ENCODE results near the gene RILPL1. TPM values are rescaled to one million over a fixed set of nuclear protein-coding genes. Genes with fewer than 3 reads are reported as not detected.
"Not testable (repeated sequence)": the region's sequence is repeated elsewhere in the genome, so short reads cannot be mapped to it uniquely, and the experiment has no call there.

Gene RILPL1
- polyA plus RNA-seq, 1 donor (not counting 4 experiments of a cell fraction or from before 2014, with no cell fraction given), result 17.0 TPM

DNA sequence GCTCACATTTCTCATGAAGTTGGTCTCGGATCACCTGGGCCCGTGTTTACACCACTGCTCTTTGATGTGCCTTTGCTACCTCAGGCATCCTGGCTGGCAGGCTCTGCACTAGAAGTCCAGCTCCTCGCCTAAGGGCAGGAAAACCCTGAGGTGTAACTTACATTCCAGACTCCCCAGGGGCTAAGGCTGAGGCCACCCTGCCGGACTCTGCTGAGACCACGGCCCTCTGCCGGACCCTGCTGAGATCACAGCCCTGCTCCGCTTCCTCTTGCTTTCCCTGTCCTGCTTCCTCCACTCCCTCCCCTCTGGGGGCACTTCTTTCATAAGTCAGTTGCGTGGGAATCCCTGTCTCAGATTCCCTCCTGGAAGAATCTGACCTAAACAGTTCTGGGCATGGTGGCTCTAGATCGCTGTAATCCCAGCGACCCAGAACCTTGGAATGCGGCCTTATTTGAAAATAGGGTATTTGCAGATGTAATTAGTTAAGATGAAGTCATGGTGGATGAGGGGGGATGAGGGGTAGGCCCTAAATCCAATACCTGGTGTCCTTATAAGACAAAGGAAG lies 17.2 kb downstream of the RILPL1 start:
- Histone ChIP-seq H3K9ac (ENCODE audit: control insufficient read depth, extremely low read depth, insufficient read depth, low read length) (no peak overlapping the region), H3K36me3 (ENCODE audit: control insufficient read depth in 2 of 2, extremely low read depth in 1 of 2, insufficient read depth in 2 of 2, low read length in 2 of 2) (peaks cover 18 to 29% of the 10 kb centered on the region in 2 experiments), H3K4me1 (ENCODE audit: control insufficient read depth, extremely low read depth, insufficient read depth, low read length) (peaks cover 25% of the 10 kb centered on the region), H3K9me1 (ENCODE audit: control insufficient read depth, extremely low read depth, insufficient read depth, low read length) (no peaks in the 10 kb centered on the region), H3K27me3 (ENCODE audit: control insufficient read depth, extremely low read depth, insufficient read depth, low read length) (no peaks in the 10 kb centered on the region), H3K79me2 (ENCODE audit: control insufficient read depth, insufficient read depth, low read length) (no peaks in the 10 kb centered on the region), H2AFZ (ENCODE audit: control insufficient read depth, low read length) (no peak overlapping the region), H3K4me3 (ENCODE audit: control insufficient read depth in 2 of 3, extremely low read depth in 1 of 3, insufficient read depth in 2 of 3, low read depth in 1 of 3, low read length in 3 of 3) (no peak overlapping the region), H4K20me1 (ENCODE audit: control insufficient read depth, extremely low read depth, insufficient read depth, low read length) (no peaks in the 10 kb centered on the region), H3K27ac (ENCODE audit: control insufficient read depth, insufficient read depth, low read length) (no peak overlapping the region), H3K9me3 (ENCODE audit: control insufficient read depth, low read depth, low read length) (no peaks in the 10 kb centered on the region), H3K4me2 (ENCODE audit: control insufficient read depth, extremely low read depth, insufficient read depth, low read depth, low read length) (no peak overlapping the region)
- FAIRE-seq (no peak), DNase-seq (ENCODE audit: low read depth, low spot score) (no peak)
- no peak for TF ChIP-seq EZH2 (IDR thresholded peaks at IDR 0.05; ENCODE audit: low read length)
- TF ChIP-seq, protein P1, sequence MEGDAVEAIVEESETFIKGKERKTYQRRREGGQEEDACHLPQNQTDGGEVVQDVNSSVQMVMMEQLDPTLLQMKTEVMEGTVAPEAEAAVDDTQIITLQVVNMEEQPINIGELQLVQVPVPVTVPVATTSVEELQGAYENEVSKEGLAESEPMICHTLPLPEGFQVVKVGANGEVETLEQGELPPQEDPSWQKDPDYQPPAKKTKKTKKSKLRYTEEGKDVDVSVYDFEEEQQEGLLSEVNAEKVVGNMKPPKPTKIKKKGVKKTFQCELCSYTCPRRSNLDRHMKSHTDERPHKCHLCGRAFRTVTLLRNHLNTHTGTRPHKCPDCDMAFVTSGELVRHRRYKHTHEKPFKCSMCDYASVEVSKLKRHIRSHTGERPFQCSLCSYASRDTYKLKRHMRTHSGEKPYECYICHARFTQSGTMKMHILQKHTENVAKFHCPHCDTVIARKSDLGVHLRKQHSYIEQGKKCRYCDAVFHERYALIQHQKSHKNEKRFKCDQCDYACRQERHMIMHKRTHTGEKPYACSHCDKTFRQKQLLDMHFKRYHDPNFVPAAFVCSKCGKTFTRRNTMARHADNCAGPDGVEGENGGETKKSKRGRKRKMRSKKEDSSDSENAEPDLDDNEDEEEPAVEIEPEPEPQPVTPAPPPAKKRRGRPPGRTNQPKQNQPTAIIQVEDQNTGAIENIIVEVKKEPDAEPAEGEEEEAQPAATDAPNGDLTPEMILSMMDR (optimal IDR thresholded peaks at IDR 0.05 in 1 of 3, IDR thresholded peaks at IDR 0.05 in 1 of 3, conservative IDR thresholded peaks at IDR 0.05 in 1 of 3; ENCODE audit: extremely low read depth in 1 of 3, insufficient read depth in 2 of 3, low read length in 3 of 3), result no peak
- dilution Hi-C loops (cut with MboI; ENCODE audit: extremely low pct_ligation_motif_present, low sequenced_read_pairs), result no loop called here

DNA sequence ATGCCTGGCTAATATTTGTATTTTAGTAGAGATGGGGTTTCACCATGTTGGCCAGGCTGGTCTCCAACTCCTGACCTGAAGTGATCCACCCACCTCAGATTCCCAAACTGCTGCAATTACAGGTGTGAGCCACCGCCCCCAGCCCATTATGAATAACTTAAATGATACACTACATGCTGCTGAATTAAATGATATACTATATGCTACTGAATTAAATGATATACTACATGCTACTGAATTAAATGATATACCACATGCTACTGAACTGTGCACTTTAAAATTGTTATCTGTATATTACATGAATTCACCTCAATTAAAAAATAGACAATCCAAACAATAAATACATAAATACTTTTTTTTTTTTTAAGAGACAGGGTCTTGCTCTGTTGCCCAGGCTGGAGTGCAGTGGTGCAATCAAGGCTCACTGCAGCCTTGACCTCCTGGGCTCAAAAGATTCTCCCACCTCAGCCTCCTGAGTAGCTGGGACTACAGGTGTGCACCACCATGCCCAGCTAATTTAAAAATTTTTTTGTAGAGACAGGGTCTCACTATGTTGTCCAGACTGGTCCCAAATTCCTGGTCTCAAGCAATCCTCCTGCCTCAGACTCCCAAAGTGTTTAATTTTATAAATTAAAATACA lies 18.8 kb downstream of the RILPL1 start:
- FAIRE-seq; dilution Hi-C loops (cut with MboI; ENCODE audit: extremely low pct_ligation_motif_present, low sequenced_read_pairs); DNase-seq (ENCODE audit: low read depth, low spot score): not testable (repeated sequence)

More for the DNA sequence above, 18.8 kb downstream of the RILPL1 start:
- Histone ChIP-seq H3K4me1 (ENCODE audit: control insufficient read depth, extremely low read depth, insufficient read depth, low read length) (peaks cover 17% of the 10 kb centered on the region), H3K36me3 (ENCODE audit: control insufficient read depth in 2 of 2, extremely low read depth in 1 of 2, insufficient read depth in 2 of 2, low read length in 2 of 2) (peaks cover 28 to 29% of the 10 kb centered on the region in 2 experiments)
- not testable (repeated sequence) for H3K4me2 ChIP-seq (ENCODE audit: control insufficient read depth, extremely low read depth, insufficient read depth, low read depth, low read length); H3K79me2 ChIP-seq (ENCODE audit: control insufficient read depth, insufficient read depth, low read length); H3K9ac ChIP-seq (ENCODE audit: control insufficient read depth, extremely low read depth, insufficient read depth, low read length); H3K4me3 ChIP-seq (ENCODE audit: control insufficient read depth in 2 of 3, extremely low read depth in 1 of 3, insufficient read depth in 2 of 3, low read depth in 1 of 3, low read length in 3 of 3); H3K9me1 ChIP-seq (ENCODE audit: control insufficient read depth, extremely low read depth, insufficient read depth, low read length); H3K27me3 ChIP-seq (ENCODE audit: control insufficient read depth, extremely low read depth, insufficient read depth, low read length); H3K9me3 ChIP-seq (ENCODE audit: control insufficient read depth, low read depth, low read length); H3K27ac ChIP-seq (ENCODE audit: control insufficient read depth, insufficient read depth, low read length); H2AFZ ChIP-seq (ENCODE audit: control insufficient read depth, low read length); H4K20me1 ChIP-seq (ENCODE audit: control insufficient read depth, extremely low read depth, insufficient read depth, low read length)
